HepG2 (cell line): ENCODE results near the gene UGGT1. TPM values are rescaled to one million over a fixed set of nuclear protein-coding genes. Genes with fewer than 3 reads are reported as not detected.

Experiments
- CHD2 ChIP-seq: IDR thresholded peaks from 2 replicates; pipeline ENCODE4 v1.6.1; 2011; ENCODE audit warnings: low read depth, low read length, improper control_type of control experiment
- HOXA3 ChIP-seq: sonication (generic); formaldehyde crosslinking; IDR thresholded peaks from 2 replicates; pipeline ENCODE4 v1.5.0; 2020; ENCODE audit warnings: missing genetic modification reagents
- KAT2B ChIP-seq: fragments of 150-350 bp; IDR thresholded peaks from 2 replicates; pipeline ENCODE4 v1.6.1; 2014; ENCODE audit warnings: low read depth, low read length, borderline replicate concordance
- KLF9 ChIP-seq: IDR thresholded peaks from 2 replicates; pipeline ENCODE4 v1.6.1; 2016; ENCODE audit warnings: low read depth
- MEF2D ChIP-seq: sonication (generic); formaldehyde crosslinking; IDR thresholded peaks from 2 replicates; pipeline ENCODE4 v1.5.1; 2020; ENCODE audit warnings: mild to moderate bottlenecking, missing genetic modification reagents
- NAIF1 ChIP-seq: sonication (generic); formaldehyde crosslinking; IDR thresholded peaks from 2 replicates; pipeline ENCODE4 v1.5.0; 2020; ENCODE audit warnings: mild to moderate bottlenecking, missing genetic modification reagents, borderline replicate concordance
- PRPF4 ChIP-seq: fragments of 200-400 bp; formaldehyde crosslinking; IDR thresholded peaks from 2 replicates; pipeline ENCODE4 v1.6.1; 2016; ENCODE audit warnings: low read length, low read depth; ENCODE audit not compliant: poor library complexity, severe bottlenecking
- SMAD9 ChIP-seq: sonication (generic); formaldehyde crosslinking; IDR thresholded peaks from 2 replicates; pipeline ENCODE4 v1.5.1; 2020; ENCODE audit warnings: mild to moderate bottlenecking, missing genetic modification reagents
- TP53 ChIP-seq: sonication (generic); formaldehyde crosslinking; conservative IDR thresholded peaks from 2 replicates; pipeline ENCODE4 v1.4.0; 2020; ENCODE audit warnings: missing genetic modification reagents
- ZBTB20 ChIP-seq: sonication (generic); formaldehyde crosslinking; IDR thresholded peaks from 2 replicates; pipeline ENCODE4 v1.8.1; 2023; ENCODE audit warnings: missing genetic modification reagents, low read depth, mild to moderate bottlenecking, borderline replicate concordance
- ZFP90 ChIP-seq: sonication (generic); formaldehyde crosslinking; IDR thresholded peaks from 2 replicates; pipeline ENCODE4 v1.8.0; 2022; ENCODE audit warnings: missing genetic modification reagents, mild to moderate bottlenecking, inconsistent platforms, borderline replicate concordance
- ZNF878 ChIP-seq: sonication (generic); formaldehyde crosslinking; IDR thresholded peaks from 2 replicates; pipeline ENCODE4 v1.8.1; 2023; ENCODE audit warnings: mild to moderate bottlenecking, missing genetic modification reagents, moderate library complexity
- polyA plus RNA-seq, 8 experiments: library from polyadenylated mRNA; depleted of rRNA in 3 of 8; stranded (reverse) in 7 of 8; unstranded in 1 of 8; fragments of >200 nt; fragmentation: Illumina TruSeq in 4 of 8; extraction: Trizol in 4 of 8; gene quantifications; 2 replicates each; pipeline versions ENCODE4 v1.2.1 to v1.2.3, GENCODE V29; 2011 to 2016; ENCODE audit warnings: low read depth in 4 of 8, missing spikeins in 1 of 8, mixed read lengths in 1 of 8; ENCODE audit not compliant: insufficient read depth in 1 of 8
- total RNA-seq, 5 experiments: library from RNA; depleted of rRNA; stranded (reverse); fragments of >200 nt; fragmentation: Illumina TruSeq; extraction: Trizol; gene quantifications; 2 replicates each; pipeline ENCODE4 v1.2.3, GENCODE V29; 2016; ENCODE audit warnings: low read depth in 1 of 5
- TF ChIP-seq, protein P1 (sequence below): sonication (generic); formaldehyde crosslinking; IDR thresholded peaks from 2 replicates; pipeline ENCODE4 v1.9.0; 2022; ENCODE audit warnings: missing genetic modification reagents, mild to moderate bottlenecking, borderline replicate concordance
- TF ChIP-seq, protein P2 (sequence below): sonication (generic); formaldehyde crosslinking; conservative IDR thresholded peaks from 2 replicates; pipeline ENCODE4 v1.4.0; 2020; ENCODE audit warnings: mild to moderate bottlenecking, missing genetic modification reagents, moderate library complexity
- TF ChIP-seq, protein P3 (sequence below): sonication (generic); formaldehyde crosslinking; IDR thresholded peaks from 2 replicates; pipeline ENCODE4 v1.4.0; 2020; ENCODE audit warnings: missing genetic modification reagents
- TF ChIP-seq, protein P4 (sequence below): sonication (generic); formaldehyde crosslinking; IDR thresholded peaks from 2 replicates; pipeline ENCODE4 v1.5.1; 2020; ENCODE audit warnings: missing genetic modification reagents, mild to moderate bottlenecking, borderline replicate concordance
- TF ChIP-seq, protein P5 (sequence below): sonication (generic); formaldehyde crosslinking; IDR thresholded peaks from 2 replicates; pipeline ENCODE4 v1.5.0; 2020; ENCODE audit warnings: missing genetic modification reagents, mild to moderate bottlenecking, borderline replicate concordance

Gene UGGT1
- total and polyA plus RNA-seq, 2 of the 13 experiments (the other 11 are each of a cell fraction or from before 2014, with no cell fraction given): 35.8 to 83.2 TPM

DNA sequence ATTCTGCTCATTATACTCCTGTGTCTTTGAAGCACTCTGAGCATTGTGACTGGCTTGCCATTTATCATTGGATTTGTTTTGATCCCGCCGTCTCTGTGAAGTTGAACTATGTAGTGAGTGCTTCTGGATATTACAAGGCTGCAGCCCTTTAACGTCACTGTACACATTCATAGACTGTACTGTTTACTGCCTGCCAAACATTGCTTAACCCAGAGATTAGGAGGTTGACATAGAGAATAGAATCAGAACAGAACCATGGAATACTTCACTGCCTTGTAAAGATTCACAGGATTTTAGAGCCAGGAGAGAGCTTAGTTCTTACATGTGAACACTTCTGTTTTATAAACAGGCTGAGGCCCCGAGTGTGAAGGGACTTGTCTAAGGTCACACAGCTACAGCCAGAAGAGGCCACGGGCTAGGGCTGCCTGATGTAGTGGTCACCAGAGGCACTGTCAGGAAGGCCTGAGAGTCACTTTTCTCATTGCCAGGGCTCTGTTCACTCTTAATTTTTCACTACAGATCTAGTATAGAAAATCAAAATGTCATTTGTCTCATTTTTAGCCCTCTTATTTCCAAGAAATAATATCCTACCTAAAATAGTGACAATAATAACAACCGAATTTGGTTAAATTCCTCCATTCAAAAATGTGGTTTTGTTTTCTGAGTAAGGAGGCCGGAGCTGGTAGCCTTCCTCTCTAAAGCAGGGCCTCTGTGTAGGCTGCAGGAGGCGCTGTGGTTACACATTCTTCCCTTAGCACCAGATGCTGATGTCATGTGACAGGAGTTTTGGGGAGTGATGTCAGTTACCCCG lies 87.9 kb downstream of the UGGT1 start (continued):
- peak; percentile 94; the same call in 1 of the 2 replicates for TF ChIP-seq ZFP90 (CRISPR knock-in tag)
- TF ChIP-seq KLF9 (CRISPR knock-in tag): no peak; the same call in 1 of the 2 replicates
- TF ChIP-seq, protein P1, sequence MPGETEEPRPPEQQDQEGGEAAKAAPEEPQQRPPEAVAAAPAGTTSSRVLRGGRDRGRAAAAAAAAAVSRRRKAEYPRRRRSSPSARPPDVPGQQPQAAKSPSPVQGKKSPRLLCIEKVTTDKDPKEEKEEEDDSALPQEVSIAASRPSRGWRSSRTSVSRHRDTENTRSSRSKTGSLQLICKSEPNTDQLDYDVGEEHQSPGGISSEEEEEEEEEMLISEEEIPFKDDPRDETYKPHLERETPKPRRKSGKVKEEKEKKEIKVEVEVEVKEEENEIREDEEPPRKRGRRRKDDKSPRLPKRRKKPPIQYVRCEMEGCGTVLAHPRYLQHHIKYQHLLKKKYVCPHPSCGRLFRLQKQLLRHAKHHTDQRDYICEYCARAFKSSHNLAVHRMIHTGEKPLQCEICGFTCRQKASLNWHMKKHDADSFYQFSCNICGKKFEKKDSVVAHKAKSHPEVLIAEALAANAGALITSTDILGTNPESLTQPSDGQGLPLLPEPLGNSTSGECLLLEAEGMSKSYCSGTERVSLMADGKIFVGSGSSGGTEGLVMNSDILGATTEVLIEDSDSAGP: peak; percentile 61; the same call in 1 of the 2 replicates
- TF ChIP-seq NAIF1 (CRISPR knock-in tag): 0 out of 2 replicates have a peak, but pooled peaks have one; percentile 28
- TF ChIP-seq, protein P2, sequence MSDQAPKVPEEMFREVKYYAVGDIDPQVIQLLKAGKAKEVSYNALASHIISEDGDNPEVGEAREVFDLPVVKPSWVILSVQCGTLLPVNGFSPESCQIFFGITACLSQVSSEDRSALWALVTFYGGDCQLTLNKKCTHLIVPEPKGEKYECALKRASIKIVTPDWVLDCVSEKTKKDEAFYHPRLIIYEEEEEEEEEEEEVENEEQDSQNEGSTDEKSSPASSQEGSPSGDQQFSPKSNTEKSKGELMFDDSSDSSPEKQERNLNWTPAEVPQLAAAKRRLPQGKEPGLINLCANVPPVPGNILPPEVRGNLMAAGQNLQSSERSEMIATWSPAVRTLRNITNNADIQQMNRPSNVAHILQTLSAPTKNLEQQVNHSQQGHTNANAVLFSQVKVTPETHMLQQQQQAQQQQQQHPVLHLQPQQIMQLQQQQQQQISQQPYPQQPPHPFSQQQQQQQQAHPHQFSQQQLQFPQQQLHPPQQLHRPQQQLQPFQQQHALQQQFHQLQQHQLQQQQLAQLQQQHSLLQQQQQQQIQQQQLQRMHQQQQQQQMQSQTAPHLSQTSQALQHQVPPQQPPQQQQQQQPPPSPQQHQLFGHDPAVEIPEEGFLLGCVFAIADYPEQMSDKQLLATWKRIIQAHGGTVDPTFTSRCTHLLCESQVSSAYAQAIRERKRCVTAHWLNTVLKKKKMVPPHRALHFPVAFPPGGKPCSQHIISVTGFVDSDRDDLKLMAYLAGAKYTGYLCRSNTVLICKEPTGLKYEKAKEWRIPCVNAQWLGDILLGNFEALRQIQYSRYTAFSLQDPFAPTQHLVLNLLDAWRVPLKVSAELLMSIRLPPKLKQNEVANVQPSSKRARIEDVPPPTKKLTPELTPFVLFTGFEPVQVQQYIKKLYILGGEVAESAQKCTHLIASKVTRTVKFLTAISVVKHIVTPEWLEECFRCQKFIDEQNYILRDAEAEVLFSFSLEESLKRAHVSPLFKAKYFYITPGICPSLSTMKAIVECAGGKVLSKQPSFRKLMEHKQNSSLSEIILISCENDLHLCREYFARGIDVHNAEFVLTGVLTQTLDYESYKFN (CRISPR knock-in tag): peak; percentile 96
- no peak for TF ChIP-seq KAT2B
- TF ChIP-seq MEF2D (CRISPR knock-in tag): peak; percentile 59
- peak; percentile 60; the same call in 1 of the 2 replicates for TF ChIP-seq TP53 (CRISPR knock-in tag)
- TF ChIP-seq, protein P3, sequence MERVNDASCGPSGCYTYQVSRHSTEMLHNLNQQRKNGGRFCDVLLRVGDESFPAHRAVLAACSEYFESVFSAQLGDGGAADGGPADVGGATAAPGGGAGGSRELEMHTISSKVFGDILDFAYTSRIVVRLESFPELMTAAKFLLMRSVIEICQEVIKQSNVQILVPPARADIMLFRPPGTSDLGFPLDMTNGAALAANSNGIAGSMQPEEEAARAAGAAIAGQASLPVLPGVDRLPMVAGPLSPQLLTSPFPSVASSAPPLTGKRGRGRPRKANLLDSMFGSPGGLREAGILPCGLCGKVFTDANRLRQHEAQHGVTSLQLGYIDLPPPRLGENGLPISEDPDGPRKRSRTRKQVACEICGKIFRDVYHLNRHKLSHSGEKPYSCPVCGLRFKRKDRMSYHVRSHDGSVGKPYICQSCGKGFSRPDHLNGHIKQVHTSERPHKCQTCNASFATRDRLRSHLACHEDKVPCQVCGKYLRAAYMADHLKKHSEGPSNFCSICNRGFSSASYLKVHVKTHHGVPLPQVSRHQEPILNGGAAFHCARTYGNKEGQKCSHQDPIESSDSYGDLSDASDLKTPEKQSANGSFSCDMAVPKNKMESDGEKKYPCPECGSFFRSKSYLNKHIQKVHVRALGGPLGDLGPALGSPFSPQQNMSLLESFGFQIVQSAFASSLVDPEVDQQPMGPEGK (CRISPR knock-in tag): 0 out of 2 replicates have a peak, but pooled peaks have one; percentile 50
- TF ChIP-seq, protein P4, sequence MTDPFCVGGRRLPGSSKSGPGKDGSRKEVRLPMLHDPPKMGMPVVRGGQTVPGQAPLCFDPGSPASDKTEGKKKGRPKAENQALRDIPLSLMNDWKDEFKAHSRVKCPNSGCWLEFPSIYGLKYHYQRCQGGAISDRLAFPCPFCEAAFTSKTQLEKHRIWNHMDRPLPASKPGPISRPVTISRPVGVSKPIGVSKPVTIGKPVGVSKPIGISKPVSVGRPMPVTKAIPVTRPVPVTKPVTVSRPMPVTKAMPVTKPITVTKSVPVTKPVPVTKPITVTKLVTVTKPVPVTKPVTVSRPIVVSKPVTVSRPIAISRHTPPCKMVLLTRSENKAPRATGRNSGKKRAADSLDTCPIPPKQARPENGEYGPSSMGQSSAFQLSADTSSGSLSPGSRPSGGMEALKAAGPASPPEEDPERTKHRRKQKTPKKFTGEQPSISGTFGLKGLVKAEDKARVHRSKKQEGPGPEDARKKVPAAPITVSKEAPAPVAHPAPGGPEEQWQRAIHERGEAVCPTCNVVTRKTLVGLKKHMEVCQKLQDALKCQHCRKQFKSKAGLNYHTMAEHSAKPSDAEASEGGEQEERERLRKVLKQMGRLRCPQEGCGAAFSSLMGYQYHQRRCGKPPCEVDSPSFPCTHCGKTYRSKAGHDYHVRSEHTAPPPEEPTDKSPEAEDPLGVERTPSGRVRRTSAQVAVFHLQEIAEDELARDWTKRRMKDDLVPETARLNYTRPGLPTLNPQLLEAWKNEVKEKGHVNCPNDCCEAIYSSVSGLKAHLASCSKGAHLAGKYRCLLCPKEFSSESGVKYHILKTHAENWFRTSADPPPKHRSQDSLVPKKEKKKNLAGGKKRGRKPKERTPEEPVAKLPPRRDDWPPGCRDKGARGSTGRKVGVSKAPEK: no peak
- no peak for TF ChIP-seq PRPF4
- TF ChIP-seq ZBTB20: peak; percentile 55; the same call in 1 of the 2 replicates
- no peak for TF ChIP-seq SMAD9 (CRISPR knock-in tag)
- TF ChIP-seq CHD2: 0 out of 2 replicates have a peak, but pooled peaks have one; percentile 6
- TF ChIP-seq, protein P5, sequence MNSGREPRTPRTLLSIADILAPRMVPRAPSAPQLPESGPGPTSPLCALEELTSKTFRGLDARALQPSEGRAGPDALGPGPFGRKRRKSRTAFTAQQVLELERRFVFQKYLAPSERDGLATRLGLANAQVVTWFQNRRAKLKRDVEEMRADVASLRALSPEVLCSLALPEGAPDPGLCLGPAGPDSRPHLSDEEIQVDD (CRISPR knock-in tag): no peak
- TF ChIP-seq ZNF878 (CRISPR knock-in tag): peak; percentile 84
- TF ChIP-seq HOXA3 (CRISPR knock-in tag): peak; percentile 83
